Measurements from ENCODE around the gene ARHGEF40. TPM values are rescaled to one million over a fixed set of nuclear protein-coding genes. Genes with fewer than 3 reads are reported as not detected.

ARHGEF40 gene
- total RNA-seq, 4 donors from 2014 or later = 72.5 to 128 (median 80.9) TPM

DNA sequence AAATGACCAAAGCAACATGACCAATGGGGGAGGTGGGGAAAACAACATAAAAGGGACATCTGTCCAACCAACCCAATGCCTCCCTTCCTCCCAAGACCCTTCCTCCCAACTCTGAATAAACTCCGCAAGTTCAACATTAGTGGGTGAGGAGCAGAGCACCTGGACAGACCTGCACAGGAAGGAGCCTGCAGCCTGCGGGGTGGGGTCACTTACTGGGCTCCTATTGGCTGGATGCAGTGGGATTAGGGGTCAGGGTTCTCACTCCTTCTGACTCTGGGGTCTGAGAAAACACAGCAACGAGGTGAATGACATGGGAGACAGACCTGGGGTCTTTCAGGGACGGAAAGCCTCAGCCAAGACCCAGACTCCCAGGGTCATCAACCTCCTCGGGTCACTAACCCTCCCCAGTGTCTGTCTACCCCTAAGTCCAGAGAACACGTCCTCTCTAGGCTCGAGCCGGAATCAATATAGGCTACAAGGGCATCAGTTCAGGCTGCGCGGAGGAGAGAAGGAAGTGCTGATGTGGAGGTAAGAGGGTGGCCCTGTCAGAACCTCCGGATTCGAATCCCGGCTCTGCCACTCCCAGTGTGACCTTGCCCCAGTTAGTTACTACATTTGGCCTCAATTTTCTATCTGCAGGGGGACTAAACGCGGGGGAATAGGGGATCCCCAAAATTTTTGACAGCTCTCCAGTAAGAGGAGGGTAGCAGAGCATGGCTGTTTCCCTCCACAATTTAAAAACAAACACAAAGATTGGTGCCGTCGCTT lies 46.1 kb upstream of the ARHGEF40 start:
- 11 to 18% methylated on average over 17 of the region's 17 CpGs for WGBS, 2 donors
- H3K4me3 ChIP-seq = peak overlapping the region; percentile 65 to 76 (median 75)
- H3K4me1 ChIP-seq = peaks cover 0 to 74% (median 15%) of the 10 kb centered on the region in 4 donors
- peaks cover 0 to 34% (median 2%) of the 10 kb centered on the region in 3 donors for H3K36me3 ChIP-seq
- no peaks in the 10 kb centered on the region for H3K27me3 ChIP-seq
- H3K9me3 ChIP-seq = no peaks in the 10 kb centered on the region
- peak overlapping the region; percentile 92 to 99 (median 96) for H3K27ac ChIP-seq
- no peak for TF ChIP-seq POLR2A (IDR thresholded peaks at IDR 0.05)
- DNase-seq (ENCODE audit: low spot score in 2 of 2) = no peak

DNA sequence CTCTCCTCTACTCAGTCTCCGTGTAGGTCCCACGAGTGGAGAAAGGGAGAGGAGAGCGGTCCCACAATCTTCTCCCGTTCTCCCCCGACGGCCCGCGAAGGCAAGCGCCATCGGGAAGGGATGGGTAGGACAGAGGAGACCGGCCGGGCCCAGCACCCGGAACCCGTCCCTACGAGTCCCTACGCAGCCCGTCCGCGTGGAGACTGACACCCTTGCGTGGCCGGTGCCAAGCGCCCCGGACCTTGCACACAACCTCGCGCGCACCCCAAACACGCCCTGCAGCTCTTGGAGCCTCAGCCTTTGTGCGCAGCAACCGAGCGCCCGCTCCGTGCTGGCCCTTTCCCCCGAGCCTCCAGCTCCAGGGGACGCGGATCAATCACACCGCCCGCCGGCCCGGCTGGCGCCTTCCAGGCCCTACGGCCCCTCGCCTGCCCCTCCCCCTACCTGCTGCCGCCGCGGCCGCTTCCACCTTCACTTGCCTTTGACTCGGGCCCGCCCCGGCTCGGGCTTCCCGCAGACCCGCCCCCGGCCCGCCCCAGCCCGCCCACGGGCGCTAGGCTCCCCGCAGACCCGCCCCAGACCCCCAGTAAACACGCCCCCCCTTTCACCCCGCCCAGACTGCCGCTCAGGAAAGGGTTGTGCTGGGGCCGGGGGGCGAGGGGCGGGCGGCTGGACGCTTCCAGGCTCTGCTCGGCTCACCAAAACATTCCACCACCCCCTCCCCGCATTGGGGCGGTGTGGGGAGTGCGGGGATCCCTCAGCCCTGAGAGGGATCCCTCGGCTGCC lies 45.3 kb upstream of the ARHGEF40 start, which contains the start of gene NDRG2:
Gene NDRG2 (minus strand): TSS at position 477 of the 786 bp plus-strand sequence. CDS start 1,746 bp downstream, outside the sequence.
- peak in 1 of 2 donors; percentile 49 for TF ChIP-seq POLR2A (IDR thresholded peaks at IDR 0.05)
- TF ChIP-seq EP300 (IDR thresholded peaks at IDR 0.05) = peak in 1 of 2 donors; percentile 59
- TF ChIP-seq, protein P1, sequence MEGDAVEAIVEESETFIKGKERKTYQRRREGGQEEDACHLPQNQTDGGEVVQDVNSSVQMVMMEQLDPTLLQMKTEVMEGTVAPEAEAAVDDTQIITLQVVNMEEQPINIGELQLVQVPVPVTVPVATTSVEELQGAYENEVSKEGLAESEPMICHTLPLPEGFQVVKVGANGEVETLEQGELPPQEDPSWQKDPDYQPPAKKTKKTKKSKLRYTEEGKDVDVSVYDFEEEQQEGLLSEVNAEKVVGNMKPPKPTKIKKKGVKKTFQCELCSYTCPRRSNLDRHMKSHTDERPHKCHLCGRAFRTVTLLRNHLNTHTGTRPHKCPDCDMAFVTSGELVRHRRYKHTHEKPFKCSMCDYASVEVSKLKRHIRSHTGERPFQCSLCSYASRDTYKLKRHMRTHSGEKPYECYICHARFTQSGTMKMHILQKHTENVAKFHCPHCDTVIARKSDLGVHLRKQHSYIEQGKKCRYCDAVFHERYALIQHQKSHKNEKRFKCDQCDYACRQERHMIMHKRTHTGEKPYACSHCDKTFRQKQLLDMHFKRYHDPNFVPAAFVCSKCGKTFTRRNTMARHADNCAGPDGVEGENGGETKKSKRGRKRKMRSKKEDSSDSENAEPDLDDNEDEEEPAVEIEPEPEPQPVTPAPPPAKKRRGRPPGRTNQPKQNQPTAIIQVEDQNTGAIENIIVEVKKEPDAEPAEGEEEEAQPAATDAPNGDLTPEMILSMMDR (IDR thresholded peaks at IDR 0.05) = no peak
- H3K27me3 ChIP-seq = no peaks in the 10 kb centered on the region
- peak; percentile 71 to 72 for DNase-seq (ENCODE audit: low spot score in 2 of 2)
- WGBS, 2 donors = 1% methylated on average over 33 to 43 of the region's 72 CpGs
- no peaks in the 10 kb centered on the region for H3K9me3 ChIP-seq
- peak within 1 kb of the TSS; percentile 92 to 99 (median 96) for H3K27ac ChIP-seq
- H3K4me1 ChIP-seq = peaks cover 0 to 67% (median 15%) of the 10 kb centered on the region in 4 donors
- H3K36me3 ChIP-seq = peaks cover 0 to 26% (median 2%) of the 10 kb centered on the region in 3 donors
- peak within 1 kb of the TSS; percentile 65 to 76 (median 75) for H3K4me3 ChIP-seq

- H3K9me3 ChIP-seq = no peaks in the 10 kb centered on the region
- peak; percentile 64 to 77 for DNase-seq (ENCODE audit: low spot score in 2 of 2)
- 1 to 7% methylated on average over 30 to 42 of the region's 58 CpGs for WGBS, 2 donors
- H3K4me1 ChIP-seq = peaks cover 0 to 64% (median 15%) of the 10 kb centered on the region in 4 donors
- peaks cover 0 to 18% (median 0%) of the 10 kb centered on the region in 3 donors for H3K36me3 ChIP-seq
- TF ChIP-seq, protein P1 (IDR thresholded peaks at IDR 0.05) = peak in 2 of 5 experiments; percentile 23 to 40
- TF ChIP-seq EP300 (IDR thresholded peaks at IDR 0.05) (peak in 1 of 2 donors; percentile 65), POLR2A (IDR thresholded peaks at IDR 0.05) (peak in 1 of 2 donors; percentile 19)
- peak overlapping the region; percentile 92 to 99 (median 96) for H3K27ac ChIP-seq
- peak overlapping the region; percentile 65 to 76 (median 75) for H3K4me3 ChIP-seq
- no peaks in the 10 kb centered on the region for H3K27me3 ChIP-seq
These were observed 44.5 kb upstream of the ARHGEF40 start for GRCh38 chr14:21025371-21026273.

DNA sequence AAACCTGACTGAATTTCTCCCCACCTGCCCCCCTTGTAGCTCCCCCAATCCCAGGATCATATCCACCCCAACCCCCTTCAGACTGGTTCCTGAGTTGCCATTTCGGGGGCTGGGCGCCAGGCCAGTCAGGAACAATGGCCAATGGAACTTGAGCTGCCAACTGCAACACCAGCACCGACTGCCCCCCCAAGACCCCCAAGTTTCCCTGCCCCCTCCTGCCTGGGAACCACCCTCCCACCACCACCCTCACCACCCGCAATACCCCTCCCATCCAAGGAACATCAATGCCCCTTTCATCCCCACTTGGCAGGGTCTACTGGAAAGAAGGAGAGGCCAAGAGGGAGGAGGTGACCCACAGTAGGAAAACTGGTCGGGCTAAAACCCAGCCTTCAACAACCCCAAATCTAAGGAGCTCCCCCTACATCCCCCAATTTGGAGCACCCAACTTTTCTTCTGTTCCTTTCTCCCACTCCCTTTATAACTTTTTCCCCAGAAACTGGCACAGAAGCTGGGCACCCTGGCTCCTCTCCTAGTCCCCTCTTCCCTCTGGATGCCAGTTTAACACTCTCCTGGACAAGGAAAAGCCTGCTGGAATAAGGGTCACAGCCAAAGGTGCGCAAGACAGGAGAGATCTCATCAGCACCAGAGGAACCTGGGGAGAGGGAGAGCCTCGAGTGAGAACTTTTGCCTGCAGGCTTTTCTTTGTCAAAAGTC lies 43.7 kb upstream of the ARHGEF40 start:
- no peak for TF ChIP-seq POLR2A (IDR thresholded peaks at IDR 0.05)
- TF ChIP-seq EP300 (IDR thresholded peaks at IDR 0.05) = peak in 1 of 2 donors; percentile 8
- TF ChIP-seq, protein P1 (IDR thresholded peaks at IDR 0.05) = no peak
- Histone ChIP-seq H3K4me3 (peak overlapping the region; percentile 65 to 76 (median 75)), H3K27ac (peak overlapping the region; percentile 92 to 99 (median 96)), H3K9me3 (no peaks in the 10 kb centered on the region), H3K36me3 (peaks cover 0 to 10% (median 0%) of the 10 kb centered on the region in 3 donors), H3K4me1 (peaks cover 0 to 56% (median 14%) of the 10 kb centered on the region in 4 donors), H3K27me3 (no peaks in the 10 kb centered on the region)
- 34 to 41% methylated on average over 7 of the region's 7 CpGs for WGBS, 2 donors
- peak in 1 of 2 donors; percentile 40 for DNase-seq (ENCODE audit: low spot score in 2 of 2)

All from tibial nerve (tissue), 4 donors.